Endodermal cell (in vitro differentiated cells): ENCODE results near the gene RNF223. TPM values are rescaled to one million over a fixed set of nuclear protein-coding genes. Genes with fewer than 3 reads are reported as not detected.
A peak's percentile ranks its signal among the peaks of the same experiment; 100 is the strongest.

Experiments used
- DNase-seq: peaks from one replicate; pipeline ENCODE4 v3.0.0-alpha.2; 2017
- H3K27ac ChIP-seq: 2 replicates; pipeline ENCODE4 v1.5.1; 2013; ENCODE audit warnings: mild to moderate bottlenecking, low read depth, low read length, moderate library complexity
- H3K27me3 ChIP-seq: 2 replicates; pipeline ENCODE4 v1.6.1; 2013; ENCODE audit warnings: mild to moderate bottlenecking, low read length, moderate library complexity; ENCODE audit not compliant: insufficient read depth, control insufficient read depth, poor library complexity, severe bottlenecking
- H3K36me3 ChIP-seq: 2 replicates; pipeline ENCODE4 v1.7.0; 2013; ENCODE audit warnings: mild to moderate bottlenecking, low read length, moderate library complexity; ENCODE audit not compliant: control insufficient read depth, insufficient read depth
- H3K4me1 ChIP-seq: one replicate; pipeline ENCODE4 v1.7.0; 2013; ENCODE audit warnings: low read length; ENCODE audit not compliant: control insufficient read depth, insufficient read depth
- H3K4me3 ChIP-seq: 2 replicates; pipeline ENCODE4 v1.5.1; 2013; ENCODE audit warnings: mild to moderate bottlenecking, low read length, moderate library complexity
- H3K9ac ChIP-seq: 2 replicates; pipeline ENCODE4 v1.6.1; 2013; ENCODE audit warnings: mild to moderate bottlenecking, low read length, moderate library complexity; ENCODE audit not compliant: poor library complexity, severe bottlenecking; ENCODE audit errors: extremely low read depth
- H3K9me3 ChIP-seq: 2 replicates; pipeline ENCODE4 v1.6.1; 2013; ENCODE audit warnings: mild to moderate bottlenecking, low read length, moderate library complexity; ENCODE audit not compliant: control insufficient read depth
- H3K27ac Mint-ChIP-seq: 2 replicates; pipeline ENCODE4 v1.8.0; 2020; ENCODE audit warnings: mixed read lengths
- H3K27me3 Mint-ChIP-seq: 2 replicates; pipeline ENCODE4 v1.8.0; 2021; ENCODE audit warnings: mild to moderate bottlenecking, mixed read lengths; ENCODE audit not compliant: insufficient read depth
- H3K36me3 Mint-ChIP-seq: 2 replicates; pipeline ENCODE4 v1.8.0; 2020; ENCODE audit warnings: low read depth, mixed read lengths
- H3K4me1 Mint-ChIP-seq: 2 replicates; pipeline ENCODE4 v1.8.0; 2020; ENCODE audit warnings: mixed read lengths
- H3K4me3 Mint-ChIP-seq: 2 replicates; pipeline ENCODE4 v1.8.0; 2020; ENCODE audit warnings: mild to moderate bottlenecking, moderate library complexity, mixed read lengths
- H3K9me3 Mint-ChIP-seq: 2 replicates; pipeline ENCODE4 v1.8.0; 2020; ENCODE audit warnings: mild to moderate bottlenecking, mixed read lengths
- WGBS, 2 experiments: methylation state at CpG; one replicate each; pipeline versions ENCODE4 v1.1.5 to v1.1.7; 2013; ENCODE audit warnings: missing lambda C conversion rate in 2 of 2, mixed read lengths in 1 of 2; ENCODE audit not compliant: insufficient coverage in 1 of 2, insufficient read length in 1 of 2; 5-methylcytosine and 5-hydroxymethylcytosine counted together
- total RNA-seq, 2 donors: library from RNA; stranded (reverse); fragmentation: NEBNext Ultra II Directional in 1 of 2; extraction: Animal tissue kit (Norgen Biotek cat#: 25700) in 1 of 2; gene quantifications; 2 replicates in 1 of 2; 3 replicates in 1 of 2; pipeline ENCODE4 v1.2.1, GENCODE V29; 2021
- TF ChIP-seq, protein P1 (sequence below): fragments of 200-600 bp; sonication (generic); conservative IDR thresholded peaks from 2 replicates; pipeline ENCODE4 v1.5.0; 2021; ENCODE audit warnings: antibody characterized with exemption, mild to moderate bottlenecking

RNF223 gene
- total RNA-seq, 2 donors from 2014 or later: not detected

- Mint-ChIP-seq H3K4me3 (peak overlapping the region; percentile 33), H3K36me3 (peaks cover 47% of the 10 kb centered on the region), H3K27me3 (peaks cover 55% of the 10 kb centered on the region), H3K27ac (no peak overlapping the region), H3K9me3 (no peaks in the 10 kb centered on the region), H3K4me1 (peaks cover 6% of the 10 kb centered on the region)
- Histone ChIP-seq H3K9ac (no peak overlapping the region), H3K36me3 (peaks cover 16% of the 10 kb centered on the region), H3K27ac (no peak overlapping the region), H3K4me3 (no peak overlapping the region), H3K9me3 (no peaks in the 10 kb centered on the region), H3K4me1 (no peaks in the 10 kb centered on the region), H3K27me3 (peaks cover 36% of the 10 kb centered on the region)
- DNase-seq: peak; percentile 97
- TF ChIP-seq, protein P1, sequence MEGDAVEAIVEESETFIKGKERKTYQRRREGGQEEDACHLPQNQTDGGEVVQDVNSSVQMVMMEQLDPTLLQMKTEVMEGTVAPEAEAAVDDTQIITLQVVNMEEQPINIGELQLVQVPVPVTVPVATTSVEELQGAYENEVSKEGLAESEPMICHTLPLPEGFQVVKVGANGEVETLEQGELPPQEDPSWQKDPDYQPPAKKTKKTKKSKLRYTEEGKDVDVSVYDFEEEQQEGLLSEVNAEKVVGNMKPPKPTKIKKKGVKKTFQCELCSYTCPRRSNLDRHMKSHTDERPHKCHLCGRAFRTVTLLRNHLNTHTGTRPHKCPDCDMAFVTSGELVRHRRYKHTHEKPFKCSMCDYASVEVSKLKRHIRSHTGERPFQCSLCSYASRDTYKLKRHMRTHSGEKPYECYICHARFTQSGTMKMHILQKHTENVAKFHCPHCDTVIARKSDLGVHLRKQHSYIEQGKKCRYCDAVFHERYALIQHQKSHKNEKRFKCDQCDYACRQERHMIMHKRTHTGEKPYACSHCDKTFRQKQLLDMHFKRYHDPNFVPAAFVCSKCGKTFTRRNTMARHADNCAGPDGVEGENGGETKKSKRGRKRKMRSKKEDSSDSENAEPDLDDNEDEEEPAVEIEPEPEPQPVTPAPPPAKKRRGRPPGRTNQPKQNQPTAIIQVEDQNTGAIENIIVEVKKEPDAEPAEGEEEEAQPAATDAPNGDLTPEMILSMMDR: no peak
- WGBS, 2 experiments: 15 to 19% methylated on average over 47 to 94 of the region's 99 CpGs
Measured at GRCh38 chr1:1040004-1040991, 33.8 kb downstream of the RNF223 start.

DNA sequence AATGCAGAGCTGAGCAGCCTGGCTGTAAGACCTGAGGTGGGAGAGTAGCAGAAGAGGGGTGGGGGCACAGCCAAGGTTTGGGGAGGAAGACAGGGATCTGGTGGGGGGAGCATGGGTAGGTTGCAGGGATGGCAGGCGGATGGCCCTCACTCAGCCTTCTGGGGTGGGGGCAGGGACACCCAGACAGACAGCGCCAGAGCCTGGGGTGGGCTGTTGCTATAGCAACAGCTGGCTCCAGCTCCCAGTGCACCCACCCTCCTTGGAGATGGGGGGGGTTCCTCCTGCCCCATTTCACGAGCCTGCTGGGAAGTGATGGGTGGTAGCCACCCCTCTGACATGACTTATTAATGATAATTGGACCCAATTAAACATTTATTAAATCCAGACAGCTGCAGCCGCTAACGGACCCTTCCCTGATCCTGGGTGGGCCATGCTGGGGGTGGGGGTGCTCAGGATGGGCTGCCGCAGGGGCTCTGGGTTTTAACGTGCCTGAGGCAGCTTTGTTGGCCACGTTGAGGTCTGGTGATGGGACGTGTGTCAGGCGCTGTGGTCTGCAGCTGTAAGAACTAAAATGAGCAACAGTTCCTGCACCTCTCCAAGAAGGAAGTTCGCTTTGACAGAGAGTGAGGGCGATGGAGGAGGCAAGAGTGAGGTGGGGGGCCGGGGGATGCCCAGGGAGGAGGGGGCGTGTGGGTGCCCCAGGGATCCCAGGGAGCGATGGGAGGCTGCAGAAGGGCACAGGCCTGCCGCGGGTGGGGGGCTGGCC is 34.8 kb downstream of the RNF223 start:
- Histone ChIP-seq H3K4me3 (no peak overlapping the region), H3K36me3 (peaks cover 11% of the 10 kb centered on the region), H3K27ac (no peak overlapping the region), H3K27me3 (peaks cover 36% of the 10 kb centered on the region), H3K9me3 (no peaks in the 10 kb centered on the region), H3K4me1 (peaks cover 3% of the 10 kb centered on the region), H3K9ac (no peak overlapping the region)
- 70 to 71% methylated on average over 5 to 17 of the region's 17 CpGs for WGBS, 2 experiments
- DNase-seq: no peak
- TF ChIP-seq, protein P1: no peak
- Mint-ChIP-seq H3K27me3 (peaks cover 60% of the 10 kb centered on the region), H3K4me1 (peaks cover 6% of the 10 kb centered on the region), H3K27ac (no peak overlapping the region), H3K4me3 (peak overlapping the region; percentile 33), H3K9me3 (no peaks in the 10 kb centered on the region), H3K36me3 (peaks cover 43% of the 10 kb centered on the region)

DNA sequence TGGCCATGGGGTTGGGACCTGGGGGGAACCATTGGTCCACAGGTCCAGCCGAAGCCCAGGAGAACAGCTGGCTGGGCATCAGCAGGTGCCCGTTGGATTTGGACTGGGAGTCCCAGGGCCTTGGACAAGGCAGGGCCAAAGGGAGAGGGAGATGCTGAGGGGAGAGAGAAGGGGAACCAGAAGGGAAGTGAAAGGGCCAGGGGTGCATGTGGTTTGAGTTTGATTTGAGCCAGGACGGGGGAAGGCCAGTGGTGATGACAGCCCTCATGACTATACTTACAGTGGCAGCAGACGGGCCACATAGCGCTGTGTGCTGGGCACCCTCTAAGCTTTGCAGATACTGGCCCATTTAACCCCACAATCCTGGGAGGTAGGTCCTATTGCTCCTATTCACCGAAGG is 35.4 kb downstream of the RNF223 start:
- no peak overlapping the region for H3K4me3 Mint-ChIP-seq
- H3K9me3 Mint-ChIP-seq: no peaks in the 10 kb centered on the region
- H3K4me1 ChIP-seq: peaks cover 6% of the 10 kb centered on the region
- no peaks in the 10 kb centered on the region for H3K9me3 ChIP-seq
- TF ChIP-seq, protein P1: no peak
- H3K4me1 Mint-ChIP-seq: peaks cover 6% of the 10 kb centered on the region
- H3K36me3 Mint-ChIP-seq: peaks cover 41% of the 10 kb centered on the region
- H3K4me3 ChIP-seq: no peak overlapping the region
- peaks cover 60% of the 10 kb centered on the region for H3K27me3 Mint-ChIP-seq
- DNase-seq: no peak
- no peak overlapping the region for H3K27ac ChIP-seq
- peaks cover 11% of the 10 kb centered on the region for H3K36me3 ChIP-seq
- peaks cover 36% of the 10 kb centered on the region for H3K27me3 ChIP-seq
- 93 to 100% methylated on average over 5 to 6 of the region's 6 CpGs for WGBS, 2 experiments
- H3K27ac Mint-ChIP-seq: no peak overlapping the region
- H3K9ac ChIP-seq: no peak overlapping the region
